OCI-LY3 (cell line): ENCODE measurements around the gene AP1M2.

Experiments
- EZH2phosphoT487 ChIP-seq: fragments of 200-600 bp; shearing (Covaris generic); IDR thresholded peaks from 2 replicates; pipeline ENCODE4 v1.6.1; 2018; ENCODE audit warnings: antibody characterized with exemption, mixed run types, low read depth
- TF ChIP-seq, protein P1 (sequence below): fragments of 200-600, 300-600 bp; sonication (generic); IDR thresholded peaks from 2 replicates; pipeline ENCODE4 v1.5.1; 2014; ENCODE audit warnings: antibody characterized with exemption, low read length, low read depth

DNA sequence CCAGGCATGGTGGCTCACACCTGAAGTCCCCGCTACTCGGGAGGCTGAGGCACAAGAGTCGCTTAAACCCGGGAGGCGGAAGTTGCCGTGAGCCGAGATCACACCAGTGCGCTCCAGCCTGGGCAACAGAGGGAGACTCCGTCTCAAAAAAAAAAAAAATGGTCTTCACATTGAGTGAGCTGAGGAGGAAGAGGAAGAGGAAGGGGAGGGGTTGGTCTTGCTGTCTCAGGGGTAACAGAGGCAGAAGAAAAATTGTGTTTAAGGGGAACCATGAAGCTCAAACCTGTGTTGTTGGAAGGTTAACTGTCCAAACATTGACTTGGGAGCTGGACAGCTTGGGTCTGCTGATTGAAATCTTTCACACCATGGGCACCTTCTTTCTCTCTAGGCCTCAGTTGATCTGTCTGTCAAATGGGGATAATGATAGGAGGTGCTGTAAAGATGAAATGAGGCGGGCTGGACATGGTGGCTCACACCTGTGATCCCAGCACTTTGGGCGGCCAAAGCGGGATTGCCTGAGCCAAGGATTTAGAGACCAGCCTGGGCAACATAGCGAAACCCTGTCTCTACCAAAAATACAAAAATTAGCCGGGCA, 28.4 kb upstream of the AP1M2 start:
- TF ChIP-seq, protein P1, sequence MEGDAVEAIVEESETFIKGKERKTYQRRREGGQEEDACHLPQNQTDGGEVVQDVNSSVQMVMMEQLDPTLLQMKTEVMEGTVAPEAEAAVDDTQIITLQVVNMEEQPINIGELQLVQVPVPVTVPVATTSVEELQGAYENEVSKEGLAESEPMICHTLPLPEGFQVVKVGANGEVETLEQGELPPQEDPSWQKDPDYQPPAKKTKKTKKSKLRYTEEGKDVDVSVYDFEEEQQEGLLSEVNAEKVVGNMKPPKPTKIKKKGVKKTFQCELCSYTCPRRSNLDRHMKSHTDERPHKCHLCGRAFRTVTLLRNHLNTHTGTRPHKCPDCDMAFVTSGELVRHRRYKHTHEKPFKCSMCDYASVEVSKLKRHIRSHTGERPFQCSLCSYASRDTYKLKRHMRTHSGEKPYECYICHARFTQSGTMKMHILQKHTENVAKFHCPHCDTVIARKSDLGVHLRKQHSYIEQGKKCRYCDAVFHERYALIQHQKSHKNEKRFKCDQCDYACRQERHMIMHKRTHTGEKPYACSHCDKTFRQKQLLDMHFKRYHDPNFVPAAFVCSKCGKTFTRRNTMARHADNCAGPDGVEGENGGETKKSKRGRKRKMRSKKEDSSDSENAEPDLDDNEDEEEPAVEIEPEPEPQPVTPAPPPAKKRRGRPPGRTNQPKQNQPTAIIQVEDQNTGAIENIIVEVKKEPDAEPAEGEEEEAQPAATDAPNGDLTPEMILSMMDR, result no peak
- no peak for TF ChIP-seq EZH2phosphoT487
